ENCODE results near the gene OLFML3.

The OLFML3 gene

GRCh38 chr1:113978863-113979702, at the start of gene OLFML3:
OLFML3 (plus strand) TSS chr1:113979474; CDS start chr1:113979517, 43 bp downstream.
- DNase-seq (ENCODE audit: insufficient read length, low spot score) (peak; percentile 71), FAIRE-seq (no peak)
- TF ChIP-seq POLR2A (IDR thresholded peaks at IDR 0.05; ENCODE audit: low read depth, low read length): no peak

GRCh38 chr1:113929750-113930498, 49.4 kb upstream of the OLFML3 start:
- TF ChIP-seq POLR2A (IDR thresholded peaks at IDR 0.05; ENCODE audit: low read depth, low read length): no peak
- FAIRE-seq (no peak), DNase-seq (ENCODE audit: insufficient read length, low spot score) (peak; percentile 38)

- peak; percentile 58 for DNase-seq (ENCODE audit: insufficient read length, low spot score)
- FAIRE-seq: no peak
- TF ChIP-seq POLR2A (IDR thresholded peaks at IDR 0.05; ENCODE audit: low read depth, low read length): no peak
Measured at GRCh38 chr1:113930499-113931161, 48.6 kb upstream of the OLFML3 start.

- TF ChIP-seq POLR2A (IDR thresholded peaks at IDR 0.05; ENCODE audit: low read depth, low read length): no peak
- DNase-seq (ENCODE audit: insufficient read length, low spot score) (no peak), FAIRE-seq (no peak)
Measured at GRCh38 chr1:113931451-113931851, 47.8 kb upstream of the OLFML3 start.

- no peak for TF ChIP-seq POLR2A (IDR thresholded peaks at IDR 0.05; ENCODE audit: low read depth, low read length)
- DNase-seq (ENCODE audit: insufficient read length, low spot score) (no peak), FAIRE-seq (no peak)
Measured at GRCh38 chr1:113934006-113934405, 45.3 kb upstream of the OLFML3 start.

GRCh38 chr1:113934511-113935055, 44.7 kb upstream of the OLFML3 start:
- DNase-seq (ENCODE audit: insufficient read length, low spot score) (no peak), FAIRE-seq (no peak)
- no peak for TF ChIP-seq POLR2A (IDR thresholded peaks at IDR 0.05; ENCODE audit: low read depth, low read length)

GRCh38 chr1:113935176-113935575, 44.1 kb upstream of the OLFML3 start:
- DNase-seq (ENCODE audit: insufficient read length, low spot score) (no peak), FAIRE-seq (no peak)
- no peak for TF ChIP-seq POLR2A (IDR thresholded peaks at IDR 0.05; ENCODE audit: low read depth, low read length)

- FAIRE-seq: no peak
- no peak for TF ChIP-seq POLR2A (IDR thresholded peaks at IDR 0.05; ENCODE audit: low read depth, low read length)
- DNase-seq (ENCODE audit: insufficient read length, low spot score): no peak
Measured at GRCh38 chr1:113935970-113936369, 43.3 kb upstream of the OLFML3 start.

- FAIRE-seq (no peak), DNase-seq (ENCODE audit: insufficient read length, low spot score) (no peak)
Measured at GRCh38 chr1:113937146-113937545, 42.1 kb upstream of the OLFML3 start.

GRCh38 chr1:113938192-113938591, 41.1 kb upstream of the OLFML3 start:
- DNase-seq (ENCODE audit: insufficient read length, low spot score) (no peak), FAIRE-seq (no peak)
- no peak for TF ChIP-seq POLR2A (IDR thresholded peaks at IDR 0.05; ENCODE audit: low read depth, low read length)

More at GRCh38 chr1:113937146-113937545, 42.1 kb upstream of the OLFML3 start:
- no peak for TF ChIP-seq POLR2A (IDR thresholded peaks at IDR 0.05; ENCODE audit: low read depth, low read length)

- no peak for FAIRE-seq
Measured at GRCh38 chr1:113940365-113941244, 38.7 kb upstream of the OLFML3 start.

GRCh38 chr1:113941245-113941559, 38.1 kb upstream of the OLFML3 start:
- no peak for TF ChIP-seq POLR2A (IDR thresholded peaks at IDR 0.05; ENCODE audit: low read depth, low read length)
- DNase-seq (ENCODE audit: insufficient read length, low spot score): no peak
- FAIRE-seq: no peak

More at GRCh38 chr1:113940365-113941244, 38.7 kb upstream of the OLFML3 start:
- TF ChIP-seq POLR2A (IDR thresholded peaks at IDR 0.05; ENCODE audit: low read depth, low read length): no peak
- no peak for DNase-seq (ENCODE audit: insufficient read length, low spot score)

- DNase-seq (ENCODE audit: insufficient read length, low spot score) (no peak), FAIRE-seq (no peak)
- TF ChIP-seq POLR2A (IDR thresholded peaks at IDR 0.05; ENCODE audit: low read depth, low read length): no peak
Measured at GRCh38 chr1:113942527-113942926, 36.7 kb upstream of the OLFML3 start.

All from H54 (cell line).